ENCODE data around the gene KCNN1.

GRCh38 chr19:17929056-17929455 lies 37.9 kb upstream of the KCNN1 start:
- TF ChIP-seq L3MBTL2 (conservative IDR thresholded peaks at IDR 0.05) (no peak), BHLHE40 (IDR thresholded peaks at IDR 0.05; ENCODE audit: borderline replicate concordance) (no peak), SP1 (IDR thresholded peaks at IDR 0.05) (no peak), CTBP1 (IDR thresholded peaks at IDR 0.05; ENCODE audit: borderline replicate concordance) (no peak), FOXM1 (IDR thresholded peaks at IDR 0.05; ENCODE audit: borderline replicate concordance) (no peak), ZNF384 (IDR thresholded peaks at IDR 0.05) (no peak), LEF1 (IDR thresholded peaks at IDR 0.05; ENCODE audit: borderline replicate concordance) (no peak), PKNOX1 (IDR thresholded peaks at IDR 0.05) (no peak), NFRKB (IDR thresholded peaks at IDR 0.05) (no peak), ELF4 (IDR thresholded peaks at IDR 0.05) (no peak), ARNT (IDR thresholded peaks at IDR 0.05) (no peak), SUZ12 (IDR thresholded peaks at IDR 0.05) (no peak), HDGF (IDR thresholded peaks at IDR 0.05; ENCODE audit: borderline replicate concordance) (no peak), TARDBP (IDR thresholded peaks at IDR 0.05) (no peak)
